ENCODE results near the gene TTC7B.

TTC7B gene

GRCh38 chr14:90592655-90593054 is 223.6 kb downstream of the TTC7B start:
- DNase-seq (ENCODE audit: low read depth): no peak
- no peak overlapping the region for H3K4me3 ChIP-seq (ENCODE audit: low read depth, low read length)
- TF ChIP-seq, protein P1, sequence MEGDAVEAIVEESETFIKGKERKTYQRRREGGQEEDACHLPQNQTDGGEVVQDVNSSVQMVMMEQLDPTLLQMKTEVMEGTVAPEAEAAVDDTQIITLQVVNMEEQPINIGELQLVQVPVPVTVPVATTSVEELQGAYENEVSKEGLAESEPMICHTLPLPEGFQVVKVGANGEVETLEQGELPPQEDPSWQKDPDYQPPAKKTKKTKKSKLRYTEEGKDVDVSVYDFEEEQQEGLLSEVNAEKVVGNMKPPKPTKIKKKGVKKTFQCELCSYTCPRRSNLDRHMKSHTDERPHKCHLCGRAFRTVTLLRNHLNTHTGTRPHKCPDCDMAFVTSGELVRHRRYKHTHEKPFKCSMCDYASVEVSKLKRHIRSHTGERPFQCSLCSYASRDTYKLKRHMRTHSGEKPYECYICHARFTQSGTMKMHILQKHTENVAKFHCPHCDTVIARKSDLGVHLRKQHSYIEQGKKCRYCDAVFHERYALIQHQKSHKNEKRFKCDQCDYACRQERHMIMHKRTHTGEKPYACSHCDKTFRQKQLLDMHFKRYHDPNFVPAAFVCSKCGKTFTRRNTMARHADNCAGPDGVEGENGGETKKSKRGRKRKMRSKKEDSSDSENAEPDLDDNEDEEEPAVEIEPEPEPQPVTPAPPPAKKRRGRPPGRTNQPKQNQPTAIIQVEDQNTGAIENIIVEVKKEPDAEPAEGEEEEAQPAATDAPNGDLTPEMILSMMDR (IDR thresholded peaks at IDR 0.05; ENCODE audit: low read depth, low read length): no peak
- TF ChIP-seq MAX (IDR thresholded peaks at IDR 0.05; ENCODE audit: low read depth, low read length) (no peak), MYC (IDR thresholded peaks at IDR 0.05; ENCODE audit: low read depth, low read length) (no peak), POLR2A (IDR thresholded peaks at IDR 0.05; ENCODE audit: extremely low read depth, insufficient read length) (no peak)

DNA sequence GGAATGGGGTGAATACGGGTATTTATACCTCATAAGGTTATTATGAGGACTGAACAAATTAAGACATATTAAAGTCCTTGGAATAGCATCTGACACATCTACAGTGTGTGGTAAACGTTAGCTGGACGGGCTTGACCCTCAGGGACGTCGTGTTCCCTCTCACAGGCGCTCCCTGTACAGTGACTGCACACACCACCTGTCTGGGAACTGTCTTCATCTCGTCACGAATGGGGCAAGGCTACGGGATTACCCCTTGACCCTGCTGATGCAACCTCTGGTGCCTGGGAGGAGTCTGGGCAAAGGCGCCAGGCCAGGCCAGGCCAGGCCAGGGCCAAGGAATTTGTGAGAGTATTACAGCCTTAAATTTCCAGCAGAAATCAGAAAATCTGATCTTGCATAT is 228.3 kb downstream of the TTC7B start:
- DNase-seq (ENCODE audit: low read depth): no peak
- TF ChIP-seq MAX (IDR thresholded peaks at IDR 0.05; ENCODE audit: low read depth, low read length) (no peak), MYC (IDR thresholded peaks at IDR 0.05; ENCODE audit: low read depth, low read length) (no peak), POLR2A (IDR thresholded peaks at IDR 0.05; ENCODE audit: extremely low read depth, insufficient read length) (no peak)
- TF ChIP-seq, protein P1 (IDR thresholded peaks at IDR 0.05; ENCODE audit: low read depth, low read length): no peak
- H3K4me3 ChIP-seq (ENCODE audit: low read depth, low read length): no peak overlapping the region

- no peak overlapping the region for H3K4me3 ChIP-seq (ENCODE audit: low read depth, low read length)
- DNase-seq (ENCODE audit: low read depth): no peak
- no peak for TF ChIP-seq POLR2A (IDR thresholded peaks at IDR 0.05; ENCODE audit: extremely low read depth, insufficient read length)
- TF ChIP-seq MYC (IDR thresholded peaks at IDR 0.05; ENCODE audit: low read depth, low read length): no peak
- TF ChIP-seq, protein P1 (IDR thresholded peaks at IDR 0.05; ENCODE audit: low read depth, low read length): no peak
- TF ChIP-seq MAX (IDR thresholded peaks at IDR 0.05; ENCODE audit: low read depth, low read length): no peak
Measured at GRCh38 chr14:90587252-90587910, 228.8 kb downstream of the TTC7B start.

DNA sequence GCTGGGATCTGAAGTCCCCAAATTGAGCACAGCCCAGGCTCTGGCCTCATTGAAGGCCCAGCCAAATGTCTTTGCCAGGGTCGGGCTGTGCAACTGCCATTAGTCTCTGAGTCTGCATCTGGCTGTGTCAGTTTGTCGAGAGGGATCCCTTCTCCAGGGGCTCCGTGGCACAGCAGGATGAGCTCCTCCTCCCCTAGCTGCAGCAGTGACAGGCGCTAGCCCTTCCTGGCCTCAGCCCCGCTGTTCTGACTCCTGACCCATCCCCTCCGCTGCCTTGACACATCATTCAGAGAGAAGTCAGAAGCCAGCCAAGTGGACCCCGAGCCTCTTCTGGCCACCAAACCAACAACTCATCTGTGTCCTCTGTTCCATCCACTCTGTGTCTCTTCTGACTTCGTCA is 231.1 kb downstream of the TTC7B start:
- H3K4me3 ChIP-seq (ENCODE audit: low read depth, low read length): no peak overlapping the region
- no peak for DNase-seq (ENCODE audit: low read depth)
- TF ChIP-seq, protein P1 (IDR thresholded peaks at IDR 0.05; ENCODE audit: low read depth, low read length): no peak
- TF ChIP-seq POLR2A (IDR thresholded peaks at IDR 0.05; ENCODE audit: extremely low read depth, insufficient read length): no peak
- TF ChIP-seq MAX (IDR thresholded peaks at IDR 0.05; ENCODE audit: low read depth, low read length): no peak
- TF ChIP-seq MYC (IDR thresholded peaks at IDR 0.05; ENCODE audit: low read depth, low read length): no peak

GRCh38 chr14:90583916-90584605 is 232.2 kb downstream of the TTC7B start:
- TF ChIP-seq MYC (IDR thresholded peaks at IDR 0.05; ENCODE audit: low read depth, low read length): no peak
- no peak for DNase-seq (ENCODE audit: low read depth)

GRCh38 chr14:90583427-90583826 is 232.8 kb downstream of the TTC7B start:
- DNase-seq (ENCODE audit: low read depth): no peak
- TF ChIP-seq, protein P1 (IDR thresholded peaks at IDR 0.05; ENCODE audit: low read depth, low read length): no peak
- no peak for TF ChIP-seq MYC (IDR thresholded peaks at IDR 0.05; ENCODE audit: low read depth, low read length)
- no peak for TF ChIP-seq POLR2A (IDR thresholded peaks at IDR 0.05; ENCODE audit: extremely low read depth, insufficient read length)
- no peak for TF ChIP-seq MAX (IDR thresholded peaks at IDR 0.05; ENCODE audit: low read depth, low read length)
- H3K4me3 ChIP-seq (ENCODE audit: low read depth, low read length): no peak overlapping the region

More at GRCh38 chr14:90583916-90584605, 232.2 kb downstream of the TTC7B start:
- no peak overlapping the region for H3K4me3 ChIP-seq (ENCODE audit: low read depth, low read length)

All from NB4 (cell line).